Measurements from ENCODE around the gene APOB. TPM values are rescaled to one million over a fixed set of nuclear protein-coding genes. Genes with fewer than 3 reads are reported as not detected.

The APOB gene, protein sequence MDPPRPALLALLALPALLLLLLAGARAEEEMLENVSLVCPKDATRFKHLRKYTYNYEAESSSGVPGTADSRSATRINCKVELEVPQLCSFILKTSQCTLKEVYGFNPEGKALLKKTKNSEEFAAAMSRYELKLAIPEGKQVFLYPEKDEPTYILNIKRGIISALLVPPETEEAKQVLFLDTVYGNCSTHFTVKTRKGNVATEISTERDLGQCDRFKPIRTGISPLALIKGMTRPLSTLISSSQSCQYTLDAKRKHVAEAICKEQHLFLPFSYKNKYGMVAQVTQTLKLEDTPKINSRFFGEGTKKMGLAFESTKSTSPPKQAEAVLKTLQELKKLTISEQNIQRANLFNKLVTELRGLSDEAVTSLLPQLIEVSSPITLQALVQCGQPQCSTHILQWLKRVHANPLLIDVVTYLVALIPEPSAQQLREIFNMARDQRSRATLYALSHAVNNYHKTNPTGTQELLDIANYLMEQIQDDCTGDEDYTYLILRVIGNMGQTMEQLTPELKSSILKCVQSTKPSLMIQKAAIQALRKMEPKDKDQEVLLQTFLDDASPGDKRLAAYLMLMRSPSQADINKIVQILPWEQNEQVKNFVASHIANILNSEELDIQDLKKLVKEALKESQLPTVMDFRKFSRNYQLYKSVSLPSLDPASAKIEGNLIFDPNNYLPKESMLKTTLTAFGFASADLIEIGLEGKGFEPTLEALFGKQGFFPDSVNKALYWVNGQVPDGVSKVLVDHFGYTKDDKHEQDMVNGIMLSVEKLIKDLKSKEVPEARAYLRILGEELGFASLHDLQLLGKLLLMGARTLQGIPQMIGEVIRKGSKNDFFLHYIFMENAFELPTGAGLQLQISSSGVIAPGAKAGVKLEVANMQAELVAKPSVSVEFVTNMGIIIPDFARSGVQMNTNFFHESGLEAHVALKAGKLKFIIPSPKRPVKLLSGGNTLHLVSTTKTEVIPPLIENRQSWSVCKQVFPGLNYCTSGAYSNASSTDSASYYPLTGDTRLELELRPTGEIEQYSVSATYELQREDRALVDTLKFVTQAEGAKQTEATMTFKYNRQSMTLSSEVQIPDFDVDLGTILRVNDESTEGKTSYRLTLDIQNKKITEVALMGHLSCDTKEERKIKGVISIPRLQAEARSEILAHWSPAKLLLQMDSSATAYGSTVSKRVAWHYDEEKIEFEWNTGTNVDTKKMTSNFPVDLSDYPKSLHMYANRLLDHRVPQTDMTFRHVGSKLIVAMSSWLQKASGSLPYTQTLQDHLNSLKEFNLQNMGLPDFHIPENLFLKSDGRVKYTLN (N-terminal part only)
- under 0.01 TPM in 1 of 2 replicates, not detected in the other for total RNA-seq (ENCODE audit: low replicate concordance)

DNA sequence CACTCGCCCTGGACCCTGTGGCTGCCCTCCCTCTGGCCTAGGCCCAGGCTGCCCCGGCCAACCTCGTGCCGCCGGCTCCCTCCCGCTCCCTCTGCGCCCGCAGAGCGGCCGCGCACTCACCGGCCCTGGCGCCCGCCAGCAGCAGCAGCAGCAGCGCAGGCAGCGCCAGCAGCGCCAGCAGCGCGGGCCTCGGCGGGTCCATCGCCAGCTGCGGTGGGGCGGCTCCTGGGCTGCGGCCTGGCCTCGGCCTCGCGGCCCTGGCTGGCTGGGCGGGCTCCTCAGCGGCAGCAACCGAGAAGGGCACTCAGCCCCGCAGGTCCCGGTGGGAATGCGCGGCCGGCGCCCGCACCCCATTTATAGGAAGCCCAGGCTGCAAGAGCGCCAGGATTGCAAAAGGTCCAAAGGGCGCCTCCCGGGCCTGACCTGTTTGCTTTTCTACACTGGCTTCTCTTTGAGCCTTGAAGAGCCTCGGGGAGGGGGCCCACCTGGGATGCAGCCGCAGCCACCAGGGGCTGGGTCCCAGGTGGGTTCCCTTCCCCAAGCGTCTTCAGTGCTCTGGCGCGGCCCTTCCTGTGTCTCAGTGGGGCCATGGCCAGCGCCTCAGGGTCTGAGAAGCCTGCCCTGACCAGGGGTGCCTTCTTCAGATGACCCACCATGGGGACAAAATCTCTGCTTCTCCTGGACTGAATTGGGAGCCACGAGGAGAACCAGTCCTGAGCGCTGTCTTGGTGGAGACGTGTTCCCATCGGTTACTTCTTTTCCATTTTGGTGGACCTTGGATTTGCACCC, at the start of gene APOB:
TSS of gene APOB (minus strand) at position 330 of the 789 bp plus-strand sequence. CDS start at position 202, 128 bp downstream.
- no peak for DNase-seq (ENCODE audit: low read depth)
- H3K4me3 ChIP-seq (ENCODE audit: low read depth, low read length) = no peak within 1 kb of the TSS
- TF ChIP-seq, protein P1, sequence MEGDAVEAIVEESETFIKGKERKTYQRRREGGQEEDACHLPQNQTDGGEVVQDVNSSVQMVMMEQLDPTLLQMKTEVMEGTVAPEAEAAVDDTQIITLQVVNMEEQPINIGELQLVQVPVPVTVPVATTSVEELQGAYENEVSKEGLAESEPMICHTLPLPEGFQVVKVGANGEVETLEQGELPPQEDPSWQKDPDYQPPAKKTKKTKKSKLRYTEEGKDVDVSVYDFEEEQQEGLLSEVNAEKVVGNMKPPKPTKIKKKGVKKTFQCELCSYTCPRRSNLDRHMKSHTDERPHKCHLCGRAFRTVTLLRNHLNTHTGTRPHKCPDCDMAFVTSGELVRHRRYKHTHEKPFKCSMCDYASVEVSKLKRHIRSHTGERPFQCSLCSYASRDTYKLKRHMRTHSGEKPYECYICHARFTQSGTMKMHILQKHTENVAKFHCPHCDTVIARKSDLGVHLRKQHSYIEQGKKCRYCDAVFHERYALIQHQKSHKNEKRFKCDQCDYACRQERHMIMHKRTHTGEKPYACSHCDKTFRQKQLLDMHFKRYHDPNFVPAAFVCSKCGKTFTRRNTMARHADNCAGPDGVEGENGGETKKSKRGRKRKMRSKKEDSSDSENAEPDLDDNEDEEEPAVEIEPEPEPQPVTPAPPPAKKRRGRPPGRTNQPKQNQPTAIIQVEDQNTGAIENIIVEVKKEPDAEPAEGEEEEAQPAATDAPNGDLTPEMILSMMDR (IDR thresholded peaks at IDR 0.05; ENCODE audit: insufficient read depth, low read length) = no peak

- H3K4me3 ChIP-seq (ENCODE audit: low read depth, low read length) = no peak overlapping the region
- TF ChIP-seq, protein P1 (IDR thresholded peaks at IDR 0.05; ENCODE audit: insufficient read depth, low read length) = no peak
- no peak for DNase-seq (ENCODE audit: low read depth)
Observed at GRCh38 chr2:21092308-21092869, 48.5 kb upstream of the APOB start.

- no peak for DNase-seq (ENCODE audit: low read depth)
- TF ChIP-seq, protein P1 (IDR thresholded peaks at IDR 0.05; ENCODE audit: insufficient read depth, low read length) = no peak
- no peak overlapping the region for H3K4me3 ChIP-seq (ENCODE audit: low read depth, low read length)
Observed at GRCh38 chr2:21084401-21084800, 40.5 kb upstream of the APOB start.

DNA sequence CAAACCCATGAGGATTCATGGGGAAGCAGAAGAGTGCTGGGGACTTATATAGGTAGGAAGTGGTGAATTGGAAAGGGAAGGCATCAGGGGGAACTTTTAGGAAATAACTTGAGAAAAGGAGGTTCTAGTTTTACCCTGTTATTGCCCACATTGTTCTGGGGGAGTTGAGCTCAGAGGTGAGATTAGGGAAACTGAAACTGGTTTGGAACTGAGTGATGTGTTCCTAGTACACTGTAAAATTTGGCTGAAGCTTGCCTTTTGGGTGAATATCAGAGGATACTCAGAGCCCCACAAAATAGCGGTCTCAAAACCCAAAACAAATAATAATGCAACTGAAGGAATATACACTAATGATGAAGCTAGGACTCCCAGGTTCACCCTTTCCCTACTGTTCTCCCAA, 39.6 kb upstream of the APOB start:
- no peak for DNase-seq (ENCODE audit: low read depth)
- TF ChIP-seq, protein P1 (IDR thresholded peaks at IDR 0.05; ENCODE audit: insufficient read depth, low read length) = no peak
- no peak overlapping the region for H3K4me3 ChIP-seq (ENCODE audit: low read depth, low read length)

DNA sequence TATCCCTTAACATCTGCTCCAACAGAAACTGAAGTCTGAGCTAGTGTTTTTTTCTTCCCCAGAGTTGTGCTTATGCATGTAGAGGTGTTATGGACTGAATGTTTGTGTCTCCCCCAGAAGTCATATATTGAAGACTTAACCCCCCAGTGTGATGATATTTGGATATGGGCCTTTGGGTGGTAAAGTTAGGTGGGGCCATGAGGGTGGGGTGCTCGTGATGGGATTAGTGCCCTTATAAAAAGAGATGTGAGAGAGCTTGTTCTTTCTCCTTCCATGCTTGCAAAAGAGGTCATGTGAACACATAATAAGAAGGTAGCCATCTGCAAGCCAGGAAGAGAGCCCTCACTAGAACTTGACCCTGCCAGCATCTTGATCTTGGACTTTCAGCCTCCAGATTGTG, 34.4 kb upstream of the APOB start:
- no peak for DNase-seq (ENCODE audit: low read depth)
- TF ChIP-seq, protein P1 (IDR thresholded peaks at IDR 0.05; ENCODE audit: insufficient read depth, low read length) = no peak
- H3K4me3 ChIP-seq (ENCODE audit: low read depth, low read length) = no peak overlapping the region

All from fibroblast of the aortic adventitia (primary cell).